T-helper 2 cell treated with Interferon-gamma antibody and Interleukin-4, amounts not matched to agents 5 μg/mL and 100 μg/mL, for 36 hours (primary cell): Measurements from ENCODE around the gene VPS25.

Experiments
- DNase-seq: peaks from one replicate; pipeline ENCODE4 v3.0.0; 2021; ENCODE audit warnings: low spot score
- H3K27ac Mint-ChIP-seq: one replicate; pipeline ENCODE4 v1.8.0; 2021; ENCODE audit warnings: mild to moderate bottlenecking, mixed read lengths
- H3K27me3 Mint-ChIP-seq: one replicate; pipeline ENCODE4 v1.8.0; 2021; ENCODE audit warnings: low read depth, mixed read lengths
- H3K36me3 Mint-ChIP-seq: one replicate; pipeline ENCODE4 v1.8.0; 2021; ENCODE audit warnings: low read depth, mixed read lengths
- H3K4me1 Mint-ChIP-seq: one replicate; pipeline ENCODE4 v1.8.0; 2021; ENCODE audit warnings: low read depth, mixed read lengths
- H3K4me3 Mint-ChIP-seq: one replicate; pipeline ENCODE4 v1.8.0; 2022; ENCODE audit warnings: mild to moderate bottlenecking, moderate library complexity, mixed read lengths
- H3K9me3 Mint-ChIP-seq: one replicate; pipeline ENCODE4 v1.8.0; 2021; ENCODE audit warnings: mixed read lengths

Gene VPS25

DNA sequence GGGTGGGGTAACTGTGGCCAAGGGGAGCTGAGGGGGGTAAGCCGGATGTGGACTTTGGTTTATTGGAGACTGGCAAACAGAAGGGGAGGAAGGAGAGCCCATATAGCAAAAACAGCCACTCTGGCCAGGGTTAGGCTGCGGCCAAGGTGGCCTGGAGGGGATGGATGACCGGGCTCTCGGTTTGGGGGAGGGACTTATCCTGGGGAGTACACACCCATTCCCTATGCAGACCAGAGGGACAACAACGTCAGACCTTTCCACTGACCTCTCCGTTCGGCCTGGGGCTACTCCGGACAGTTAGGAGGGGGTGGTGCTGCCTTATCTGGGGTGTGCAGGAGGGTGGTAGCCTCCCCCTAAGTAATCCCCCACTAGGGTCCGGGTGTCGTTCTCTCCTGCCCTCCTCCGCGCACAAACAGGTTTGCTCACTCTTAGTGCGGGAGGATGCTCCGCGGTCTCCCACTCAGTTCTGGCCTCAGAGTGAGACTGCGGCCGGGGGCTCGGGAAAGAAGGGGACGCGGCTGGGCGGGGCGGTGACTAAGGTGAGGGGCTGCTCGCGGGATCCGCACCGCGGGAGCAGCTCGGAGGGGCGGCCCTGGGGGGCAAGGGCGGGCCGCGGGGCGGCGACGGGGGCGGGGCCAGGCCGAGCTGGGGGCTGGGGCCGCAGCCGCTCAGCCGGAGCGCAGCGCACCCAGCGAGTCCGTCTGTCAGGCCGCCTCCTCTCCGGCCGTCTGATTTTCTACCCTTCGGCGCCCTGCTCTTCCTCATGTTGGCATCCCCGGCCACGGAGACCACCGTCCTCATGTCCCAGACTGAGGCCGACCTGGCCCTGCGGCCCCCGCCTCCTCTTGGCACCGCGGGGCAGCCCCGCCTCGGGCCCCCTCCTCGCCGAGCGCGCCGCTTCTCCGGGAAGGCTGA is 6.9 kb downstream of the VPS25 start, which contains the start of gene WNK4:
TSS of gene WNK4 (plus strand) at position 675 of the 915 bp plus-strand sequence. CDS start at position 764, 89 bp downstream.
- DNase-seq: no peak

DNA sequence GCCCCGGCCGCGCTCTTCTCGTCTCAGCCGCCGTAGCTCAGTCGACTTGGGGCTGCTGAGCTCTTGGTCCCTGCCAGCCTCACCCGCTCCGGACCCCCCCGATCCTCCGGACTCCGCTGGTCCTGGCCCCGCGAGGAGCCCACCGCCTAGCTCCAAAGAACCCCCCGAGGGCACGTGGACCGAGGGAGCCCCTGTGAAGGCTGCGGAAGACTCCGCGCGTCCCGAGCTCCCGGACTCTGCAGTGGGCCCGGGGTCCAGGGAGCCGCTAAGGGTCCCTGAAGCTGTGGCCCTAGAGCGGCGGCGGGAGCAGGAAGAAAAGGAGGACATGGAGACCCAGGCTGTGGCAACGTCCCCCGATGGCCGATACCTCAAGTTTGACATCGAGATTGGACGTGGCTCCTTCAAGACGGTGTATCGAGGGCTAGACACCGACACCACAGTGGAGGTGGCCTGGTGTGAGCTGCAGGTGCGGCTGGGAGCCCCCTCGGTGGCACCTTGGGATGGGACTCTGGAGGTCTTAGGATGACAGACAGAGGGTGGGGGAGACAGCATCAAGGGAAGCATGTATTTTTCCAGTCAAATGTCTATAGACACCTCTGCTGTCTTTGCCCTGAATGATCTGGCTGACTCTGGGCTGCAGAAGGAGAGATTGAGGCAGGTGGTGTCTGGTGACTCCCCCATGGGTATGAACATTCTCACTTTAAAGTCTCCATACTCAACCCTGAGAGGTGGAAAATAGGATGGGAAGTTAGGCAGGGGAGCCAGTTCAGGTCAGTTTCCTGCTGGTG is 7.8 kb downstream of the VPS25 start:
- H3K27ac Mint-ChIP-seq: no peak overlapping the region
- peaks cover 3% of the 10 kb centered on the region for H3K4me1 Mint-ChIP-seq
- H3K27me3 Mint-ChIP-seq: peaks cover 53% of the 10 kb centered on the region
- no peak overlapping the region for H3K4me3 Mint-ChIP-seq
- peaks cover 20% of the 10 kb centered on the region for H3K36me3 Mint-ChIP-seq
- no peaks in the 10 kb centered on the region for H3K9me3 Mint-ChIP-seq
- DNase-seq: no peak

More for the DNA sequence above, 6.9 kb downstream of the VPS25 start, which contains the start of gene WNK4:
- Mint-ChIP-seq H3K4me3 (no peak within 1 kb of the TSS), H3K9me3 (no peaks in the 10 kb centered on the region), H3K27me3 (peaks cover 46% of the 10 kb centered on the region), H3K4me1 (no peaks in the 10 kb centered on the region), H3K36me3 (peaks cover 25% of the 10 kb centered on the region), H3K27ac (no peak within 1 kb of the TSS)

DNA sequence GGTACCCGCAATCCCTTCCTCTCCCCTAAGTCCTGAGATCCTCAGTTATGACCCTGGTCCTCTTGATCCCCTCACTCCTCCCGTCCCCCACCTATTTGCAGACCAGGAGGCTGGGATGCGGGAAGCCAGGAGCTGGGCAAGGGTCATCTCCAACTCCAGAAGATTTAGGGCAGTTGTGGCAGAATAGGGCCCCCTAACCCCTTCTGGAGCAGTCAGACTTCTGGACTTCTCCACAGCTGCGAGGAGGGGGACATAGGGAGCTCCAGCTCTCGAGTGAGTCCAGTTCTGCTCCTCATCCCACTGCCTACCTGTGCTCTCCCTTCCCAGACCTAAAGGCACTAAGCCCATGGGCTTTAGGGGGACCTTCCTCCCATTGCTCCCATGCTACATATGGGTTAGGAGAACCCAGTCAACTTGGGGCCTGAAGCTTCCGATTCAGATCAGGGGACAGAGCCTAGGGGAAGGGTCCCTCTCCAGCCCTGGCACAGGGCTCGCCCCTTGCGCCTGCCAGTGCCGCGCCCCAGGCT is 8.5 kb downstream of the VPS25 start:
- Mint-ChIP-seq H3K4me3 (no peak overlapping the region), H3K27me3 (peaks cover 58% of the 10 kb centered on the region), H3K27ac (no peak overlapping the region), H3K36me3 (peaks cover 20% of the 10 kb centered on the region), H3K9me3 (no peaks in the 10 kb centered on the region), H3K4me1 (peaks cover 3% of the 10 kb centered on the region)
- no peak for DNase-seq

DNA sequence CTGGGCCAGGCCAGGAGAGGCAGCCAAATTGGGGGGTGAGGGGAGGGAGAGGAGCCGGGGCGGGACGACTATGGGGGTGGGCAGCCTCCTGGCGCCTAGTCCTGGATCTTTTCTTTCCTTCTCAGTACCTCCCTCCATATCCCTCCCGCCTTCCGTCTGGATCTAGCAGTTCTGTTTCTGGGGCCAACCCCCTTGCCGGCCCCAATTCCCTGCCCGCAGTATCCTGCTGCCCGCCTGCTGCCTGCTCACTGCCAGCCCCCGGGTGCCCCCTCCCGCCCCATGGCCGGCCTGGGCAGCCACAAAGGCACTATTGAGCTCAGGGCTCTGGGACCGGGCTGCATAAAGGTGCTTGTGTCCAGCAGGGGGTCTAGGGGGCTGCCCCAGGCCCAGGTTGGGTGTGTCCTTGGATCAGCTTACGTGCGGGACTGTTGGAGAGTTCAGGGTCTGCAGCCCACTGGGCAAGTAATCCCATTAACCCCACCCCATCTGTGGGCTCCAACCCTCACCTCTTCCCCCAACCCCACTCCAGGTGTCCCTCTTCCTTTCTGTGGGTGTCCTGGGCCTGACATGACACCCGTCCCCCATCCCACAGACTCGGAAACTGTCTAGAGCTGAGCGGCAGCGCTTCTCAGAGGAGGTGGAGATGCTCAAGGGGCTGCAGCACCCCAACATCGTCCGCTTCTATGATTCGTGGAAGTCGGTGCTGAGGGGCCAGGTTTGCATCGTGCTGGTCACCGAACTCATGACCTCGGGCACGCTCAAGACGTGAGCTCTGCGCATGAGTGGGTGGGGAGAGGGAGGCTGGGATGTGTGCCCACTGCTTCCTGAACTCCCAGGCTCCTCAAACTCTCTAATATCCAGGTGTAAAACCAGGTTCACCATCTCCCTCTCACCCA is 9.2 kb downstream of the VPS25 start:
- no peak for DNase-seq
- Mint-ChIP-seq H3K27ac (no peak overlapping the region), H3K9me3 (no peaks in the 10 kb centered on the region), H3K36me3 (peaks cover 20% of the 10 kb centered on the region), H3K27me3 (peaks cover 64% of the 10 kb centered on the region), H3K4me3 (no peak overlapping the region), H3K4me1 (peaks cover 3% of the 10 kb centered on the region)

DNA sequence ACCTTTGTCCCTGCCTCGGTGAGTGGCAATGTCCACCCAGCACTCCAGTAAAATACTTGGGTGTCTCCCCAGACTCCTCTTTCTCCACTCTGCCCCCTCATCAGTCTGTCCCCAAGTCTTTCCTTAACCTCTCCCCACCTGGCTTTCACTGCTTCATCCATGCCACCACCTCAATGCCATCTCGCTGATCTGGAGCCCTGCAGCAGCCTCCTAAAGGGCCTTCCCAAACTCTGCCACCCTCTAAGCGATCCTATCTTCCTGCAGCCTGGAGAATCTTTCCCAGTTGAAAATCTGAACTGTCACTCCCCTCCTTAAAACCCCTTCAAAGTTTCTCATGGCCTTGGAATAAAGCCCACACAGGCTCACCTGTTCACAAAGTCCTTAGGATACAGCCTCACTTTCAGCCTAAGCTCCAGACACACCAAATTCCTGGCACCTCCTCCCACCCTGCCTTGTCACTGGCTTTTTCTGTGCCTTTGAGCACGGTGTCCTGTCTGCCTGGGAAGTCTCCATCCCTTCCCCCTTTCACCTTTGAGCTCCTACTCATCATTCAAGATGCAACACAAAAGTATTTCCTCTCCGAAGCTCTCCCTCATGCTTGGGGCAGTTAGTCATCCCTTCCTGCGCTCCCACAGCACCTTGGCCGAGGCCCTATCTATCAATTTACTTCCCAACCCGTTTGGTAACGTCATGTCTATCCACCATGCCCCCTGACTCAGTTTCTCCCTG is 10.0 kb downstream of the VPS25 start:
- Mint-ChIP-seq H3K4me1 (peaks cover 3% of the 10 kb centered on the region), H3K27ac (no peak overlapping the region), H3K36me3 (peaks cover 14% of the 10 kb centered on the region), H3K9me3 (no peaks in the 10 kb centered on the region), H3K27me3 (peaks cover 70% of the 10 kb centered on the region), H3K4me3 (no peak overlapping the region)
- no peak for DNase-seq

DNA sequence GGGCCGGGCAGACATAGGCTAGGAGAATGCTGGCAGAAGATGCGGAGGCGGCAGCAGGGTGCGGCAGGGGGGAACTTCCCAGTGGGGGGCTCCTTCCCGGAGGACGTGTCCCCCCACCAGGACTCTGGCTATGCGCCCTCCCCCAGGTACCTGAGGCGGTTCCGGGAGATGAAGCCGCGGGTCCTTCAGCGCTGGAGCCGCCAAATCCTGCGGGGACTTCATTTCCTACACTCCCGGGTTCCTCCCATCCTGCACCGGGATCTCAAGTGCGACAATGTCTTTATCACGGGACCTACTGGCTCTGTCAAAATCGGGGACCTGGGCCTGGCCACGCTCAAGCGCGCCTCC is 10.5 kb downstream of the VPS25 start:
- Mint-ChIP-seq H3K36me3 (peaks cover 14% of the 10 kb centered on the region), H3K27ac (no peak overlapping the region), H3K4me3 (no peak overlapping the region), H3K9me3 (no peaks in the 10 kb centered on the region), H3K27me3 (peaks cover 70% of the 10 kb centered on the region), H3K4me1 (peaks cover 3% of the 10 kb centered on the region)
- DNase-seq: no peak

DNA sequence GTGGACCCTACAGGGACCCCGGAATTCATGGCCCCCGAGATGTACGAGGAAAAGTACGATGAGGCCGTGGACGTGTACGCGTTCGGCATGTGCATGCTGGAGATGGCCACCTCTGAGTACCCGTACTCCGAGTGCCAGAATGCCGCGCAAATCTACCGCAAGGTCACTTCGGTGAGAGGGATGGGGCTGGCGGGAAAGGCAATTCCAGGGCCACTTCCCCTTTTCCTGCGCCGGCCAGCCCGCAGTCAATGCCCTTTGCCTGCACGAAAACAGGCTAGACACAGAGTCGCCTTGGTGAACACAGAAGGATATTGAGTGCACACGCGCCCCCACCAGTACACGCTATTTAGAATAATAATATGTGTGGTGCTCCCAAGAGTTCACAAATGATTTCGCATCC is 11.2 kb downstream of the VPS25 start:
- no peaks in the 10 kb centered on the region for H3K9me3 Mint-ChIP-seq
- H3K4me1 Mint-ChIP-seq: peaks cover 3% of the 10 kb centered on the region
- DNase-seq: no peak
- no peak overlapping the region for H3K4me3 Mint-ChIP-seq
- H3K36me3 Mint-ChIP-seq: peaks cover 7% of the 10 kb centered on the region
- H3K27me3 Mint-ChIP-seq: peaks cover 72% of the 10 kb centered on the region
- no peak overlapping the region for H3K27ac Mint-ChIP-seq

DNA sequence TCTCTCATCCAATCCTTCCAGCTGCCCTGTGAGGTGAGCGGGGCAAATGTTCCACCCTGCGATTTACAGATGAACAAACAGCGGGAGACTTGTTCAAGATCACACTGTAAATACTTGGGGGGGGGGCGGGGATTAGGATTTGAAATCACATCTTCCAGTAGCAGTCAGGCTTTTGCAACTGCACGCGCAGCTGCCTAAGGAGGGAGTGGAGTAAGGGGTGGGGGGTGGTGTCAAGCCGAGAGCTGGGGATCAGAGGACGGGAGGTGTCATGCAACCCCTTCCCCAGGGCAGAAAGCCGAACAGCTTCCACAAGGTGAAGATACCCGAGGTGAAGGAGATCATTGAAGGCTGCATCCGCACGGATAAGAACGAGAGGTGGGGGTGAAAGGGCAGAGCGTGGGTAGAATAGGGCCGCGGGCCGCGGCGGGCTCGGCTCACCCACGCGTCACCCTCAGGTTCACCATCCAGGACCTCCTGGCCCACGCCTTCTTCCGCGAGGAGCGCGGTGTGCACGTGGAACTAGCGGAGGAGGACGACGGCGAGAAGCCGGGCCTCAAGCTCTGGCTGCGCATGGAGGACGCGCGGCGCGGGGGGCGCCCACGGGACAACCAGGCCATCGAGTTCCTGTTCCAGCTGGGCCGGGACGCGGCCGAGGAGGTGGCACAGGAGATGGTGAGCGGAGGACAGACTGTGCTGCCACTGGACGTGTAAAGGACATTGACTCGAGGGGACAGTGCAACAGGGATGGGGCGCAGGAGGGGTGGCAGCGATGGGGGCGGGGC is 11.8 kb downstream of the VPS25 start:
- peaks cover 3% of the 10 kb centered on the region for H3K4me1 Mint-ChIP-seq
- no peaks in the 10 kb centered on the region for H3K9me3 Mint-ChIP-seq
- H3K27me3 Mint-ChIP-seq: peaks cover 70% of the 10 kb centered on the region
- H3K27ac Mint-ChIP-seq: no peak overlapping the region
- peaks cover 2% of the 10 kb centered on the region for H3K36me3 Mint-ChIP-seq
- no peak overlapping the region for H3K4me3 Mint-ChIP-seq
- DNase-seq: no peak

DNA sequence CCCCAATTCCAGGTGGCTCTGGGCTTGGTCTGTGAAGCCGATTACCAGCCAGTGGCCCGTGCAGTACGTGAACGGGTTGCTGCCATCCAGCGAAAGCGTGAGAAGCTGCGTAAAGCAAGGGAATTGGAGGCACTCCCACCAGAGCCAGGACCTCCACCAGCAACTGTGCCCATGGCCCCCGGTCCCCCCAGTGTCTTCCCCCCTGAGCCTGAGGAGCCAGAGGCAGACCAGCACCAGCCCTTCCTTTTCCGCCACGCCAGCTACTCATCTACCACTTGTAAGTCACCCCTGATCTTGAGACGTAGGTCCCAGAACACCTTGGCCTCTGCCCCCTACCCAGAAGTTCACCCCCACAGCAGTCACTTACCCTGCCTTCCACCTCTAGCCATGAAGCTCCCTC is 14.0 kb downstream of the VPS25 start:
- Mint-ChIP-seq H3K4me1 (peaks cover 3% of the 10 kb centered on the region), H3K4me3 (no peak overlapping the region), H3K27me3 (peaks cover 63% of the 10 kb centered on the region), H3K27ac (no peak overlapping the region), H3K36me3 (no peaks in the 10 kb centered on the region), H3K9me3 (no peaks in the 10 kb centered on the region)
- no peak for DNase-seq

DNA sequence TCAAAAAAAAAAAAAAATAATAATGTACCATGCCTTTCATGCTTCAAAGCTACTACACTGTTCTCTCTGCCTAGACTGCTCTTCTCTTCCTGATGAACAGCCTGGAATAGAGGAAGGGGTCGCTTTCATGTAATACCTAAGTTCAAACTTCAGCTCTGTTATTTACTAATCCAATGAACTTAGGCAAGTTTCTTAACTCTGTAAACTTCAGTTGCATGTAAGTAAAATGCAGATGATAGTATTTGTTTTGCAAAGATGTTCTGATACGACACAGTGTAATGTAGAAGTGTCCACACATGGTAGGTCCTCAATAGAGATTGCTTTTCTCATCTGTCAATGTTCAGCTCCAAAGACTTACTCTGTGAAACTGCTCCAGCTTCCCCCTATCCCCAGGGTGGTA is 18.7 kb downstream of the VPS25 start:
- Mint-ChIP-seq H3K27ac (no peak overlapping the region), H3K9me3 (no peaks in the 10 kb centered on the region), H3K36me3 (peaks cover 10% of the 10 kb centered on the region), H3K27me3 (peaks cover 21% of the 10 kb centered on the region), H3K4me1 (peaks cover 2% of the 10 kb centered on the region), H3K4me3 (no peak overlapping the region)
- no peak for DNase-seq

DNA sequence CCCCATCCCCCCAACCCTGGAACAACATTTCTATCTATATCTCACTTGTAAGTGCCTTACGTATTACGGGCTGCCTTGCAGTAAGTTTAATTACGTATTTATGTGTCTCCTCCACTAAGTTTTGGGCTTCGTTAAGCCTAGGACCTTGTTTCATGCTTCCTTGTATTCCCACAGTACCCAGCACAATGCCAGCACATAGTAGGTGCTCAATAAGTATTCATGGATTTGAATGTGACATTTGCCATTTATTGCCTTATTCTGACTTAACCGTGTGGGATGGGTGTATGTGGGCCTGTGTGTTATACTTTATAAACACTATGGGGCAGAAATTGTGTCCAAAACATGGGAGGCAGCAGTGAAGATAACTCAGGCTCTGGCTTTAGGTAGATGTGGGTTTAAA is 19.3 kb downstream of the VPS25 start:
- Mint-ChIP-seq H3K9me3 (no peaks in the 10 kb centered on the region), H3K36me3 (peaks cover 10% of the 10 kb centered on the region), H3K4me1 (peaks cover 4% of the 10 kb centered on the region), H3K4me3 (no peak overlapping the region), H3K27me3 (peaks cover 17% of the 10 kb centered on the region), H3K27ac (no peak overlapping the region)
- no peak for DNase-seq

DNA sequence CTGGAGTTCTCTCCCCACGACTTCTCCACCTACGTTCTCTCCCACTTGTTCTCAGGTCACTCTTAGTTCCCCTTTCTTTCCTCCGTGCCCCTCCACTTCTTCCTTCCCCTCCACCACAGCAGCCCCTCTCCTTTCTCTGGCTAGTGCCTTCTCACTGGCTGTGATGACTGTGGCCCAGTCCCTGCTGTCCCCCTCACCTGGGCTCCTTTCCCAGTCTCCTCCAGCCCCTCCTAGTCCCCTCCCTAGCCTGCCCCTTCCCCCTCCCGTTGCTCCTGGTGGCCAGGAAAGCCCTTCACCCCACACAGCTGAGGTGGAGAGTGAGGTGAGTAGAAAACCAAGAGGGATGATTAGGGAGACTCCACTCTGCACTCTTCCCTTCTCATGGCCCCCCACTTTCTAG is 21.8 kb downstream of the VPS25 start:
- Mint-ChIP-seq H3K27ac (no peak overlapping the region), H3K9me3 (peaks cover 4% of the 10 kb centered on the region), H3K36me3 (peaks cover 11% of the 10 kb centered on the region), H3K27me3 (peaks cover 5% of the 10 kb centered on the region), H3K4me1 (peaks cover 11% of the 10 kb centered on the region), H3K4me3 (no peak overlapping the region)
- DNase-seq: no peak
